Glomerular visceral epithelial cell (primary cell): ENCODE data around the gene ZDHHC11.
"Not testable (repeated sequence)": the region's sequence is repeated elsewhere in the genome, so short reads cannot be mapped to it uniquely, and the experiment has no call there.

Experiments used
- DNase-seq: peaks from one replicate; pipeline ENCODE4 v3.0.0-alpha.2; 2016; ENCODE audit errors: extremely low spot score

Gene ZDHHC11

DNA sequence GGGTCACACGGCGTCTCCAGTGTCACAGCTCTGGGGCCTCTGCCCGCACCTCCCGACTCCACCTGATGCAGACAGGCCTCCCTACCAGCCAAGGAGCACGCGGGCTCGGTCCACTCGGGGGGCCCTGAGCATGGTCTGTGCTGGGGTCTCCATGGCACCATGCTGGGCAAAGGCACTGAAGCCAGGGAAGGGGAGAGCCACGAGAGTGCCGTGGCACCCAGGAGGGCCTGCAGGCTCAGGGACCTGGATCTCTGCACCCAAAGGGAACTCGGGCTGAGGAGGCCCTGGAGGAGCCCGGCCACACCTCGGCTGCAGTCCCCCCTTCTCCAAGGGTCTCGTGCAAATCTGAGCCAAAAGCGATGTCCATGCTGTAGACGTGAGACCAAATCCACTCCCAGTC, 6.4 kb downstream of the ZDHHC11 start:
- not testable (repeated sequence) for DNase-seq

DNA sequence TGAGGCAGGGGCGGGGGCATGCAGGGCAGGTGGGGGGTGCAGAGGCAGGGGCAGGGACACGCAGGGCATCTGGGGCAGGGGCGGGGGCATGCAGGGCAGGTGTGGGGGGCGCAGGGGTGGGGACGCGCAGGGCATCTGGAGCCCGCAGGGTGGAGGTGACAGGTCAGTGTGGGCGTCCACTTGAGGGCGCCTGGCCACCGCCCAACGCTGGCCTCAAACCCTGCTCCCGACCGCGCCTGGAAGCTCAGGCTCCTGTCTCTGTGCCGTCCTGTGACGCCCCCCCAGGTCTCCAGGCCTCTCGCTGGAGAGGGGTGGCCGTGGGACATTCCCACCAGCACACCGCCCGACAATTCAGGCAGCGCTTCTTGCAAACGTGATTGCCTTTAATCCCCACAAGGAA, 6.9 kb downstream of the ZDHHC11 start:
- DNase-seq: not testable (repeated sequence)

DNA sequence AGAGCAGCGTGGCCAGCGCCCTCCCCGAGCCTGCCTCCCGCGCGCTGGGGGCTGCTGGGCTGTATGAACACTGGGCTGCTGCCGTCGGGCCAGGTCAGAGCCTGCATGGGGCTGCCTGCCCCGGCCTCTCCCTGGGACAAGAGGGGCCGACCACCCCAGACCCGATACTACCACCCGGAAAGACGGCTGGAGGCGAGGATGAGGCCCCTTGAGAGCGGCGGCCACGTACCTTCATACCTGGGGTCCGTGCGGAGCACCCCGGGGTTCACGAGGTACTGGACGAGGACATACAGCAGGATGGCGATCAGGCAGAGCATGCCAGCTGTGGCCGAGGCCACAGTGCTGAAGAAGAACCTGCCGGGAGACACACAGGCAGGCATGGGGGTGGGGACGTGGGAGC, 7.4 kb downstream of the ZDHHC11 start:
- DNase-seq: not testable (repeated sequence)

DNA sequence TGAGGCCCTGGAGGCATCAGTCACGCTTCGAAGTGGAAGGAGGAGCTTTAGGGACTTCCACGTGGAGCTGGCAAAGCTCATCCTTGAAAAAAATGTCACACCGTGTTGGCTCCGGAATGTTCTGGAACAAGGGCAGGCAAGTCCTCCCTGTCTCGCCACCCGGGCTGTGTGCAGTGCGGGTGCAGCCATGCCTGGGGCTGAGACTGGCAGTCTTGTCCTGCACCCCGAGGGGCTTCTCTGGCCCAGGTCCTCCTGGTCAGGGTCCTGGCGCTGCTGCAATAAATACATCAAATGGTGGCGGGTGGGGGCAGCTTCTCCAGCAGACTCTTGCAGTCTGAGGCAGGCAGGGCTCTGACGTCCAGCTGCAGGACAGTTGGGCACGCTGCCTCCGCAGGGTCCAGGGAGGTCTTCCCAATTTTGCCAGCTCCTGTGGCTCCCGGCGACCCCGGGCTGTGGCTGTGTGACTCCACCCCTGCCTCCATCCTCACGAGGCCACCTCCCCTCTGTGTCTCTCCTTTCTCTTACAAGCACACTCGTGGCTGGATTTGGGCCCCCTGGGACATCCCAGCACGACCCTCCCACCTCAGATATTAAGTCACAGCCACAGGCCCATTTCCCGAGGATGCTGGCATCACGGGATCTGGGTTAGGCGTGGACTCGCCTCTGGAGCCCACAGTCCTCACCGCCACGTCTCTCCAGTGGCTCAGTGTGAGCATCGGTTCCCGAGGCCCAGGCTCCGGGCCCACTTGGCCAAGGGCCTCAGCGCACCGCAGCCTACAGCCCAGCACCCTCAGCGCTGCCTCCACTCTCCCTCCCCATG, 8.2 kb downstream of the ZDHHC11 start:
- DNase-seq: not testable (repeated sequence)

DNA sequence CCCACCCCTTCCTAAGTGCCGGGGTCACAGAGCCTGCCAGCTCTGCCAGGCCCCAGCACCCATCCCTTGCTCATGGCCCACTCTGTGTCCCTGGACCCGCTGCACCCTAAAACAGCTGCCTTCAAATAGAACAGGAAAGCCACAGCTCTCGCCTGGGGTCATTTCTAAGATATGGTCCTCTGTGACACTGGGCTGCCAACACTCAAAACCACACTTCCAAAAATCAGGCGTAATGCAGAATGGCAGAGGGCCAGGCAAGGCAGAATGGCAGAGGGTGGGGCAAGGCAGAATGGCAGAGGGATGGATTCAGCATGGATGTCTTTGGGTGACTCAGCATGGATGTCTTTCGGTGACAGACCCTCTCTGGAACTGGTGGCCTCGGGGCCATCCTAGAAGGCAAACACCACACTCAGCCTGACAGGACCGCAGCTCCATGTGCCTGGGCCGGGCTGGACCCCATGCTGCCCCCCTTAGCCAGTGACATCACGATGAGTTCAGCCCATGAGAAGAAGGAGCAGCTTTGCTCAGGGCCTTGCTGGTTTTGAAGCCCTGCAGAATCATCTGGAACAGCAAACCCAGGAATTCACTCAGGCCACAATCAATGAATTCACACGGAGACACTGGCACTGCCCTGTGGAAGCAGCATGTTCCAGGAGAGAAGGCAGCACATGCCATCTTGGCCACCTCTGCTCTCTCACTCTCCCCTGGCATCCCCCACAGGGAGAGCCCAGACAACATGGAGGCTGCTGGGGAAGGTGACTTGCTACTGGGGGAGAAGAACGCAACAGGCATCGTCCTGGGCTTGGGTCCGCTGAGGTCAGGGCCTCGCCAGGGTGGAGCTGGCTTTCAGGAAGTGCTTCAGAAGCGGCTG, 9.0 kb downstream of the ZDHHC11 start:
- not testable (repeated sequence) for DNase-seq

DNA sequence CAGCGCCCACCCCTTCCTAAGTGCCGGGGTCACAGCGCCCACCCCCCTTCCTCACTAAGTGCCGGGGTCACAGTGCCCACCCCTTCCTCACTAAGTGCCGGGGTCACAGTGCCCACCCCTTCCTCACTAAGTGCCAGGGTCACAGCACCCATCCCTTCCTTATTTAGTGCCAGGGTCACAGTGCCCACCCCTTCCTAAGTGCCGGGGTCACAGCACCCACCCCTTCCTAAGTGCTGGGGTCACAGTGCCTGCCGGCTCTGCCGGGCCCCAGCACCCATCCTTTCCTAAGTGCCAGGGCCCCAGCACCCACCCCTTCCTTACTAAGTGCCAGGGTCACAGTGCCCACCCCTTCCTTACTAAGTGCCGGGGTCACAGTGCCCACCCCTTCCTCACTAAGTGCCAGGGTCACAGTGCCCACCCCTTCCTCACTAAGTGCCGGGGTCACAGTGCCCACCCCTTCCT, 9.8 kb downstream of the ZDHHC11 start:
- DNase-seq: not testable (repeated sequence)

DNA sequence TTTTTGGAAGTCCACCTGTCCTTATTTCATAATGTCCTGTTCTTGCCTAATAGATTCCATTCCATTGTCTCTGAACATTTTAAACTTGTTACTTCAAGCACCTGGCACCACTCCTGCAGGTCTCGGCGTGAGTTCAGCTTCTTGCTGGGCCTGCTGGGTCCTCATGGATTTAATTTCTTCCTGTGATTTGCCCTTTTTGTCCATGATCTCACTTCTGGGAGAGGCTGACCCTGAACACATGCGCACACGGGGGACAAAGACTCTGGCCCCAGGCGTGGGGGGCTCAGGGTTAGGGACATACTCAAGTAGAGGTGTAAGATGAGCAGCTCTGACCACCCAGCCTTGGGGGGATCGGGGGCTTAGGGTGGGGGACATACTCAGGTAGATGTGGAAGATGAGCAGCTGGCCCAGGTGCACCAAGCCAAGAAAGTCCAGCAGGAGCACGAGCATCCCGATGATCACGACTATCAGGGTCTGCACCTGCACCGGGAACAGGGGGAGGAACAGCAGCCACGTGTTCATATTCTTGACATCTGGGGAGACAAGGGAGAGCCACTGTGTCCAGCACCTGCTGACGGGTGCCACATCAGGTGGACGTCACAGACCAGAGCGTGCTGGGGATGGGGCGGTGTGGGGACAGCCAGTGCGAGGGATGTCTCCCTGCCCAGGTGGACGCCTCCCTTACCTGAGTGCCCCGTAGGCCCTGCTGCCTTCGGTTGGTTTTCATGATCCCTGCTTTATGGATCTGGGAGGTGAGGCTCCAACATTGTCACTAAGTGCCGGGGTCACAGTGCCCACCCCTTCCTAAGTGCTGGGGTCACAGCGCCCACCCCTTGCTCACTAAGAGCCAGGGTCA, 10.4 kb downstream of the ZDHHC11 start:
- not testable (repeated sequence) for DNase-seq

DNA sequence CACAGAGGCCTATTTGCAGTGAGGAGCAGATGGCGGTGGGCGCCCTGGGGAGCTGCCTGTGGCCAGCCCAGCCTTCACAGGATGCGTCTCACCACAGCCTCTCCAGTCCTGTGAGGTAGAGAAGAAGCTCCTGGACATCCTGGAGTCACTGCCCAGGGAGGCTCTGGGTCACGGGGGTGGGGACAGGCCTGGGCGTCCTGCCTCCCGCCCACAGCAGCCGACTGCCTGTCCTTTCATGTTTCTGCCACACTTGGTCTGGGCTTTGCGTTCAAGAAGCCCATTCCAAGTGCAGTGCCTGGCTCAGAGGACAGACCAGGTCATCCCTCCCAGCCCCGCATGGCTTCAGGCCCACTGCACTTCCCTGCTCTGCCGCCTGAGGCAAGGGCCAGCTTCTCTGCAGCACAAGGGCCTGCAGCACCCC, 12.3 kb downstream of the ZDHHC11 start:
- DNase-seq: not testable (repeated sequence)

DNA sequence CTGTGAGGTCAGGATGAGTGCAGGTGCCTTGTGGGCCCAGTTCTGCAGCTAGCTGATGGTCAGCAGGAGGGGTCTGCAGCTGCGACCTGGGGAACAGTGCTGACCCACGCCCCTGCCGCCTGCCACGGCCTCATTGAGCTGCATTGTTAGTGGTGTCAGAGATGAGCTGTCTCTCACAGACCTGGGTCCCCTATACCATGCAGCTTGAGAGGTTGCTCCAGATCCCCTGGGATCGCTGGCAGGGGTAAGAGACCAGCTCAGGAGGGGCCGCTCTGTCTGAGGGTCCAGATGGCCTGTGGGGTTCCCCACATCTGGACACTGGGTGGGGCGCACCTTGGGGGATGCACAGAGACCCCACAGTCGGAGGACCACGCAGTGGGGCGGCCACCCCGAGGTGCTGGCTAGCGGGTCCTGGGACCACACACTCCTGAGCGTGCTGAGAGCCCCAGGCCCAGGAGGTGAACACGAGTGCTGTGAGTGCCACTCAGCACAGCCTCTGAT, 13.1 kb downstream of the ZDHHC11 start:
- DNase-seq: not testable (repeated sequence)

DNA sequence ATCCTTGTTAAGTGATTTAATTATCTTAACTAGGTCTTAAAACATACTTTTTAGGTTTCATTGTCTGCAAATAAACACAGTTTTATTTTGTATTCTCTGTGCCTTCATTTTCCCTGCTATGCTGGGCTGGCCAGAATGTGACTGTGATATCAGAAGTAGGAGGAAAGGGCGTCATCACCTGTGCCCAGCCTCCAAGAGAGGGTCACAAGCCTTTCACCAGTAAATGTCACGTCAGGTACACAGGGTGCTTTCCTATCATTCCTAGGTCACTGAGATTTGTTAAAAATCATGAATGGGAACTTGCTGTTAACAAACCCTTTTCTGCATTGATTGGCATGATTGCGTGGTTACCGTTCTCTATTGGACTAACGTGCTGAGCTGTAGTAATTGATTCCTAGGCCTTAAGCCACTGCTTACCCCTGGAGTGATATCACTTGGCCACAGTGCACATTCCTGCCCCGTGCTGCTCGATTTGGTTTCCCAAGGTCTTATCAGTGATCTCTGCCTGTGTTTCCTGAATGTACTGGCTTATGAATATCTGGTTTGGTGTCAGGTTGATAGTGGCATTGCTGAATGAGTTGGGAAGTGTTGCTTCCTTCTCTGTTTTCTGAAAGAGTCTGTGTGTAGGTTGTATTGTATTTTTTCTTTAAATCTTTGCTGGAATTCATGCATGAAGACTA, 14.7 kb downstream of the ZDHHC11 start:
- DNase-seq: not testable (repeated sequence)

DNA sequence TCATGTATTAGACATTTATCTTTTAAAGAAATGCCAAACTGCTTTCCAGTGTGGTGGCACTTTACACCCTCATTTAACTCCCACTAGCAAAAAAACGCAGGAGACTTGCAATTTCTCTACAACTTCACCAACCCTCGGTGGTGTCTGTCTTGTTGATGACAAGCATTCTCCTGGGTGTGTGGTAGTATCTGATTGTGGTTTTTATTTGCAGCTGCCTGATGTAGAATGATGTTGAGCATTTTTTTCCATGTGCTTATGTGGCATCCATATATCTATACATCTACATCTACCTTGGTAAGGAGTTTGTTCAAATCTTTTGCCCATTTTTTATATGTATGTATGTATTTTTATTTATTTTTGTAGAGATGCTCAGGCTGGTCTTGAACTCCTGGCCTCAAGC, 16.8 kb downstream of the ZDHHC11 start:
- DNase-seq: not testable (repeated sequence)

DNA sequence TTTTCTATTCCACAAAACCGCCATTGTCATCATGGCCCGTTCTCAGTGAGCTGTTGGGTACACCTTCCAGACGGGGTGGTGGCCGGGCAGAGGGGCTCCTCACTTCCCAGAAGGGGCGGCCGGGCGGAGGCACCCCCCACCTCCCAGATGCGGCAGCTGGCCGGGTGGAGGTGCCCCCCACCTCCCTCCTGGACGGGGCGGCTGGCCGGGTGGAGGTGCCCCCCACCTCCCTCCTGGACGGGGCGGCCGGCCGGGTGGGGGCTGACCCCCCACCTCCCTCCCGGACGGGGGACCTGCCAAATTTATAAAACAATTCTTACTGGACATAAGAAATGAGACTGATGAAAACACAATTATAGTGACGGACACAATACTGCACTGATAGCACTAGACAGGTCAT, 22.6 kb downstream of the ZDHHC11 start:
- not testable (repeated sequence) for DNase-seq

DNA sequence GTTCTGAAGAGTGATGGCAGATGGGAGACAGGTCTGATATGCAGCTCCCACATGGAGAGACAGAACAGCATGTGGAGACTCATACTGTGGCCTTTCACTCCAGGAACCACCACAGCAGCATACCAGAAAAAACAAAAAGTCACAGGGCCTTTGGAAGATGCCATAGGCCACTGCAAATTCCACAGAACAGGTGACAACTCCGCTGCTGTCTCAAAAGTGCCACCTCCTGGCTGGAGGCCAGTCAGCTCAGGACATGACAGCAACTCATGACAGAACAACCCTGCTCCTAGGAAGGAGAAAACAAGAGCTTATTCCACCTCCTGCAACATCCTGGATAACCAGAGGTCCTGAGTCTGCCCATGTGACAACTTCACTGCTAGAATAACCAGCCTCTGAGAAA, 25.2 kb downstream of the ZDHHC11 start:
- DNase-seq: not testable (repeated sequence)

DNA sequence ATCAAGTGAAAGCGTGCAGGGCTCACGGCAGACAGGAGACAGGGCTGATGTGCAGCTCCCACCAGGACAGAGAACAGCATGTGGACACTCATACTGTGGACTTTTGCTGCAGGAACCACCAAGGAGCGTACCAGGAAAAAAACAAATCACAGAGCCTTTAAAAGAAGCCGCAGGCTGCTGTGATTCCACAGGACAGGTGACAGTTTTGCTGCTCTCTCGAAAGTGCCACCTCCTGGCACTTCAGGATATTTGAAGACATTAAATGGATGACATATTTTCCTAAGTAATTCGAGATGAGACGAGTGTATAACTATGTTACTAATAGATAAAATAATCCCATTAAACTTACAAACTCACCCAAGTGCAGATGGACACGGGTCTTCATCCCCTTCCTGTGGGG, 29.3 kb downstream of the ZDHHC11 start:
- DNase-seq: no peak

DNA sequence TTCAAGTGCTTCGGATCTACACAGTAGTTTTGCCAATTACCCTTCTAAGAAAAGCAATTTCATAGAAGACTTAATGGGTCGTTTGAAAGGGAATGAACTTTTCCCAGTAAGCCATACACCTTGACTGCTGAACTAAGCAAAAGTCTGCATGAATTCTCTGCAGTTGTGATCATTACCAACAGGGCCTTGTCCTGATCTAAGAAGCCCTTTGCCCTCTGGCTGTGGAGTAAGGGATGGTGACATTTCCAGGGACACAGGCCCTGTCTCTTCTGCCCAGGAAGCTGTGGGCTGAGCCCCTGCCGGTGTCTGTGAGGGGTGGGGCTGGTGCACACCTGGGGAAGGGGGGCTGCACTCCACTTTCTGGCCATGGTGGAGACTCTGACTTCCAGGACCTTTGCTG, 30.5 kb downstream of the ZDHHC11 start:
- DNase-seq: no peak

DNA sequence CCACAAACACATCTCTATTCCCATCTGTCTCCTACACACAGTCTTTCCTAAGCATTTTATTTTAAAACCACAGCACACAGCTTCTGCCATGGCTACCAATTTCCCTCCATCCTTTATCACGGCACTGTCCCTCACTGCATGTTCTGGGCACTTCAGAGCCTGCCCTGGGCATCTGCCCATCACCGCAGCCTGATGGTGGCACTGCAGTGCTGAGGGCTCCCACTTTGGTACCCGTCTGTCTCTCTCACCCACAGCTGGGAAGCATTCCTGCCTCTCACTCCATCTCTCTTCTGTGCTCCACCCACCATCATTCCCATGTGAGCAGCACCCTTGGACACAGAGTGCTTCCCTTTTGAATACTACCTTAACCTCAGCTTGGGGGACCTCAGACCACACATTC, 31.7 kb downstream of the ZDHHC11 start:
- DNase-seq: no peak

DNA sequence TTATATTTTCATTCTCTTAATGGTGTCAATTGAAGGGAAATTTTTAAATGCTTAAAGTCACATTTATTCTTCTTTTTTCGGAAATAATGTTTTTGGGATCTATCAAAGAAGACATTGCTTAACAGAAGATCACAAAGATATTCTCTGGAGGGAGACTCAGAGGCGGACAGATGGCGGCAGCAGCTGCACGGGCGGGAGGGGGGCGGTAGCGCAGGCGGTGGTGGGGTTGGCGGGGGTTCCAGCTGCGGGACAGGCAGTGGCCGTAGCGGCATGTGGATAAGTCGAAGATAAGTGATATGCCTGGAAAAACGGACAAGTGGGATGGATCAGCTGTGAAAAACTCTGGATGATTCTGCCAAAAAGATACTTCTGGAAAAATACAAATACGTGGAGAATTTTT, 34.6 kb downstream of the ZDHHC11 start:
- no peak for DNase-seq

DNA sequence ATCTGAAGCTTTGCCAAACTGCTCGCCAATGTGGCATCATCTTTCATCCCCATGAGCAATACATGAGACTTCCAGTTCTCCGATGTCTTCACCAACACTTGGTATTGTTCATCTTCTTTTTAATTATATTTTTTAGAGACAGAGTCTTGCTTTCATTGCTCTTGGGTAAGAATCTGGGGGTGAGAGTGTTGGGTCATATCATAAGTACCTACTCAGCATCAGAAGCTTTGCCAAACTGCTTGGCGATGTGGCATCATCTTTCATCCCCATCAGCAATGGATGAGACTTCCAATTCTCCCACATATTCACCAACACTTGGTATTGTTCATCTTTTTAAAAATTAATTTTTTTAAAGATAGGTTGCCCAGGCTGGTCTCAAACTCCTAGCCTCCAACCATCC, 35.3 kb downstream of the ZDHHC11 start:
- DNase-seq: no peak

DNA sequence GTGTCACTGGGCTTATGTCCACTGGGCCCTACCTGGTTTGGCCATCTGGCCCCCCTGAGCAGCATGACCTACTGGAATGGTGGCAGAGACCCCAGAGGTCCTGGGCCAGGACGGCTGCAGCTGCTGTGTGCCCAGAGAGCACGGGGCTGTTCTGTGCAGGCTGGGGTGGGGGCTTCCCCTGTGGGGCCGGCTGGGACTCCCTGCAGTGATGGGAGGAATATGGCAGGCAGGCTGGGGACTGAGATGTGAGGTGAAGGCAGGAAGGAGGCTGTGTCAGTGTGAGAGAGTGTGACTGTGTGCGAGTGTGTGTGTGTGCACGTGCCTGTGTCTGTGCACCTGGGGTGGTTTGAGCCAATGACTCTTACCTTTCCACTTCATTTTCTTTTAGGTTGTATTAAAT, 37.2 kb downstream of the ZDHHC11 start:
- not testable (repeated sequence) for DNase-seq

DNA sequence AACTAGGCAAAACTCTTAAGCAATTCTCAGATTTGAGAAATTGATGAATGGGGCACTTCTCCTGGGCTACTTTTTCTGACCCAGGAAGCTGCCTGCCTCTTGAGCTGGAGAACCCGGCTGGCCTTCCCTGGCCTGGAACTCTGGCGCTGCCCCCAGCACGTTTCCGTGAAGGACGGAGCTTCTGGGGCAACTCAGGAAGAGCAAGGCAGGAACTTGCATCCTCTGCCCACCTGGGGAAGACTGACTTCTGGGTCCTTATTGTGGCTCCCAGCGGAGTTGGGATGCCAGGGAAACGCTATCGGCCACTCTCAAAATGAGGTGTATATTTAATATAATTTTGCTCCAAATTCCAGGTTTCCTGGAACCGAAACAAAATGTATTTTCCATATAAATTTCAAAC, 39.4 kb downstream of the ZDHHC11 start:
- DNase-seq: not testable (repeated sequence)
